KMS-11 (cell line): ENCODE results near the gene CTBP1.

Source experiments
- H2AFZ ChIP-seq: fragments of 200-600 bp; sonication (generic); 2 replicates; pipeline ENCODE4 v1.6.1; 2016; ENCODE audit warnings: antibody characterized with exemption, mixed run types, low read depth
- H3K27ac ChIP-seq: fragments of 200-600 bp; sonication (generic); 2 replicates; pipeline ENCODE4 v1.6.1; 2016; ENCODE audit warnings: mild to moderate bottlenecking, mixed run types
- H3K27me3 ChIP-seq: fragments of 200-600 bp; sonication (generic); 2 replicates; pipeline ENCODE4 v1.6.1; 2017; ENCODE audit warnings: mild to moderate bottlenecking, low read depth, mixed run types, moderate library complexity; ENCODE audit not compliant: insufficient read depth
- H3K36me3 ChIP-seq: fragments of 200-600 bp; sonication (generic); 2 replicates; pipeline ENCODE4 v1.6.1; 2017; ENCODE audit warnings: mild to moderate bottlenecking, mixed run types; ENCODE audit not compliant: insufficient read depth
- H3K4me1 ChIP-seq: fragments of 200-600 bp; sonication (generic); 2 replicates; pipeline ENCODE4 v1.6.1; 2016; ENCODE audit warnings: mild to moderate bottlenecking, low read depth, mixed run types; ENCODE audit not compliant: poor library complexity, severe bottlenecking
- H3K4me2 ChIP-seq: fragments of 200-600 bp; sonication (generic); 2 replicates; pipeline ENCODE4 v1.7.0; 2016; ENCODE audit warnings: mild to moderate bottlenecking, mixed run types
- H3K4me3 ChIP-seq: fragments of 200-600 bp; sonication (generic); IDR thresholded peaks from 2 replicates; pipeline ENCODE4 v1.6.1; 2017; ENCODE audit warnings: low read depth, low read length, mixed read lengths; ENCODE audit not compliant: insufficient read depth
- H3K79me2 ChIP-seq: fragments of 200-600 bp; sonication (generic); 2 replicates; pipeline ENCODE4 v1.6.1; 2016; ENCODE audit warnings: low read depth, mixed run types; ENCODE audit not compliant: insufficient read depth
- H3K9ac ChIP-seq: fragments of 200-600 bp; sonication (generic); 2 replicates; pipeline ENCODE4 v1.6.1; 2016; ENCODE audit warnings: mild to moderate bottlenecking, mixed run types
- H4K20me1 ChIP-seq: fragments of 200-600 bp; sonication (generic); 2 replicates; pipeline ENCODE4 v1.6.1; 2016; ENCODE audit warnings: mild to moderate bottlenecking, mixed run types; ENCODE audit not compliant: insufficient read depth
- CTCF ChIP-seq: fragments of 200-600 bp; sonication (generic); conservative IDR thresholded peaks from 2 replicates; pipeline ENCODE4 v1.6.1; 2017; ENCODE audit warnings: low read depth, mild to moderate bottlenecking, antibody characterized with exemption, low read length, moderate library complexity, mixed read lengths

CTBP1 gene

GRCh38 chr4:1179976-1180375 is 69.0 kb downstream of the CTBP1 start:
- H2AFZ ChIP-seq = no peak overlapping the region
- no peaks in the 10 kb centered on the region for H3K36me3 ChIP-seq
- no peaks in the 10 kb centered on the region for H3K79me2 ChIP-seq
- no peak overlapping the region for H3K9ac ChIP-seq
- H3K4me1 ChIP-seq = peaks cover 18% of the 10 kb centered on the region
- no peak overlapping the region for H3K27ac ChIP-seq
- no peak overlapping the region for H3K4me3 ChIP-seq
- no peaks in the 10 kb centered on the region for H4K20me1 ChIP-seq
- no peak overlapping the region for H3K4me2 ChIP-seq
- no peak for TF ChIP-seq CTCF
- H3K27me3 ChIP-seq = no peaks in the 10 kb centered on the region

- TF ChIP-seq CTCF = no peak
- no peak overlapping the region for H3K4me3 ChIP-seq
- H4K20me1 ChIP-seq = no peaks in the 10 kb centered on the region
- no peak overlapping the region for H2AFZ ChIP-seq
- H3K36me3 ChIP-seq = no peaks in the 10 kb centered on the region
- H3K9ac ChIP-seq = no peak overlapping the region
- H3K27ac ChIP-seq = no peak overlapping the region
- no peak overlapping the region for H3K4me2 ChIP-seq
- no peaks in the 10 kb centered on the region for H3K79me2 ChIP-seq
- peaks cover 9% of the 10 kb centered on the region for H3K4me1 ChIP-seq
- no peaks in the 10 kb centered on the region for H3K27me3 ChIP-seq
Observed at GRCh38 chr4:1179089-1179441, 69.9 kb downstream of the CTBP1 start.

DNA sequence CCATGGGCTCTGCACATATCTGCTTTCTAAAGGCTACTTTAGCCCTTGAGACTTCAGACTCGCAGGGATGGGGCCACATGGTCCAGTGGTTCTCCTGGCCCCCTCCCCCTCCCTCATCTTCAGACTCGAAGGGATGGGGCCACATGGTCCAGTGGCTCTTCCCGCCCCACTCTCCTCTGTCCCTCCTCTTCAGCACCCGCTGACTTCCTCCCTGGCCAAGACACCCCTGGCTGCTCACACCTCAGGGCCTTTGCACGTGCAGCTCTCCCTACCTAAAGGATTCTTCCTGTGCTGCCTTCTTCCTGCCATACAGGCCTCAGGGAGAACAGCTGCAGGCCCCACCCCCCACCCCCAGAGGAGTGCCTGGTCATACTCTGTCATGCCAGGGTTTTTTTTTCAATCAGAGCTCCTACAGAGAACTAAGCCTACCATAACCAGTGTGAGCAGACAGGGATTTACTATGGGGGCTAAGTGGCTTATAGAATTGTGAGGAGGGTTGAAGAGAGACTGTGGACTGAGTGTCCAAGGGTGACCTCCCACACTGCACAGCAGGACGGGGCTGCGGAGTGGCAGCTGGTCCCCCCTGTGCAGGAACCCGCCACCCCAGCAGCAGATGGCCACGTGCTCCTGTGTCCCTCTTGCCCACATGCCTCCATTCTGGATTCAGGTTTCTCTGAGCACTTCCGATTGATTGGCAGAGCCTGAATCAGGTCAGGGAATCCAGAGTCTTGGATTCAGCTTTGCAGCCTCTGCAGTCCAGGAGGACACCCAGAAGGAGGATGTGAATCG is 70.4 kb downstream of the CTBP1 start:
- H3K79me2 ChIP-seq = no peaks in the 10 kb centered on the region
- H2AFZ ChIP-seq = no peak overlapping the region
- H3K4me1 ChIP-seq = peaks cover 3% of the 10 kb centered on the region
- H3K9ac ChIP-seq = no peak overlapping the region
- H3K27me3 ChIP-seq = no peaks in the 10 kb centered on the region
- H4K20me1 ChIP-seq = no peaks in the 10 kb centered on the region
- no peak overlapping the region for H3K27ac ChIP-seq
- no peak for TF ChIP-seq CTCF
- H3K4me2 ChIP-seq = no peak overlapping the region
- no peak overlapping the region for H3K4me3 ChIP-seq
- H3K36me3 ChIP-seq = no peaks in the 10 kb centered on the region

- no peak overlapping the region for H3K9ac ChIP-seq
- H4K20me1 ChIP-seq = no peaks in the 10 kb centered on the region
- no peaks in the 10 kb centered on the region for H3K4me1 ChIP-seq
- no peak overlapping the region for H3K27ac ChIP-seq
- no peak overlapping the region for H3K4me2 ChIP-seq
- no peaks in the 10 kb centered on the region for H3K36me3 ChIP-seq
- H3K79me2 ChIP-seq = no peaks in the 10 kb centered on the region
- no peaks in the 10 kb centered on the region for H3K27me3 ChIP-seq
- H3K4me3 ChIP-seq = no peak overlapping the region
- no peak overlapping the region for H2AFZ ChIP-seq
- no peak for TF ChIP-seq CTCF
Observed at GRCh38 chr4:1177274-1178141, 71.4 kb downstream of the CTBP1 start.
